ENCODE data around the gene NRIP1. TPM values are rescaled to one million over a fixed set of nuclear protein-coding genes. Genes with fewer than 3 reads are reported as not detected.

NRIP1 gene
- total and polyA plus RNA-seq, 2 donors (not counting 3 experiments of a cell fraction or from before 2014, with no cell fraction given): 2.8 to 24.0 TPM

DNA sequence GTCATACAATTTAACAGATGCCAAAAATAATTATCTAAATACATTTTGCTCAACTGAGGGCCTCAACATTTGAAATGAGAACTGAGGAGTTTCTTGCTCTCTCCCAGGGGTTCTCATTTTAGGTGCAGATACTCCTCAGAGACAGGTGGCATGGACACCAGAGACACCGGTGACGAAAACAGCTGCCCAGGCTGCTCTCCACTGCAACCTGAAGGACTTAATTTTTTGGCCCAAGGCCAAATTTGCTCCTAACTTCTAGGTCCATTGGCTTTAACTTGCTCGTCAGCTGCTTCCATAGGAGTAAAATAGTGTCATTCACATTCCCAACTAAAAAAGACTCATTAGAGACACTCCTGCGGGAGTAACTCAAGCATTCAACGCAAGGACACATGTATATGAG is 87.0 kb downstream of the NRIP1 start:
- TF ChIP-seq CTCF (IDR thresholded peaks at IDR 0.05; ENCODE audit: extremely low read depth in 1 of 2, insufficient read depth in 1 of 2, low read depth in 1 of 2, low read length in 2 of 2) (no peak), POLR2AphosphoS5 (IDR thresholded peaks at IDR 0.05; ENCODE audit: insufficient read depth, low read depth, low read length) (no peak), MYC (IDR thresholded peaks at IDR 0.05; ENCODE audit: low read depth, low read length) (no peak), EZH2 (IDR thresholded peaks at IDR 0.05; ENCODE audit: borderline replicate concordance, low read depth, low read length, severe bottlenecking) (no peak), FOS (IDR thresholded peaks at IDR 0.05; ENCODE audit: borderline replicate concordance, insufficient read depth, low read length) (no peak), POLR2A (IDR thresholded peaks at IDR 0.05; ENCODE audit: low read depth, low read length) (no peak), GATA2 (IDR thresholded peaks at IDR 0.05; ENCODE audit: insufficient read depth, insufficient read length, low read depth, low read length) (no peak), JUN (IDR thresholded peaks at IDR 0.05; ENCODE audit: borderline replicate concordance, insufficient read depth, insufficient read length, low read depth) (no peak)
- TF ChIP-seq, protein P1, sequence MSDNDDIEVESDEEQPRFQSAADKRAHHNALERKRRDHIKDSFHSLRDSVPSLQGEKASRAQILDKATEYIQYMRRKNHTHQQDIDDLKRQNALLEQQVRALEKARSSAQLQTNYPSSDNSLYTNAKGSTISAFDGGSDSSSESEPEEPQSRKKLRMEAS (IDR thresholded peaks at IDR 0.05; ENCODE audit: insufficient read depth, insufficient read length): no peak
- no peaks in the 10 kb centered on the region for H3K4me1 ChIP-seq (ENCODE audit: control insufficient read depth, extremely low read depth, insufficient read depth, low read length)
- no peak overlapping the region for H3K4me2 ChIP-seq (ENCODE audit: insufficient read depth, low read length)
- no peak for DNase-seq (ENCODE audit: low read depth, low spot score)
- H3K4me3 ChIP-seq (replicated peaks in 1 of 3; ENCODE audit: insufficient read depth in 1 of 3, low read depth in 1 of 3, low read length in 3 of 3): no peak overlapping the region
- no peak overlapping the region for H3K9ac ChIP-seq (replicated peaks; ENCODE audit: extremely low read depth, insufficient read depth, low read length)
- H3K27me3 ChIP-seq (ENCODE audit: control insufficient read depth in 2 of 2, insufficient read depth in 2 of 2, low read length in 2 of 2): no peaks in the 10 kb centered on the region
- dilution Hi-C loops (cut with MboI; ENCODE audit: extremely low pct_ligation_motif_present, low sequenced_read_pairs) (no loop called here), intact Hi-C loops (cut with micrococcal nuclease) (loop anchor here (10.0 kb wide), 1 partner anchor 103 kb away; no protein-coding TSS in a partner anchor)
- H3K27ac ChIP-seq (ENCODE audit: insufficient read depth, low read depth, low read length): no peak overlapping the region
- H4K20me1 ChIP-seq (replicated peaks; ENCODE audit: control insufficient read depth, extremely low read depth, insufficient read depth, low read length): peaks cover 3% of the 10 kb centered on the region
- no peaks in the 10 kb centered on the region for H3K36me3 ChIP-seq (ENCODE audit: control insufficient read depth in 2 of 2, extremely low read depth in 1 of 2, insufficient read depth in 2 of 2, low read length in 2 of 2)
- no peak for FAIRE-seq
- no TSS peak for BruUV-seq (replicated peaks)
- H2AFZ ChIP-seq (ENCODE audit: low read depth, low read length): no peak overlapping the region
- ChIA-PET POLR2A (no interaction called here), CTCF (no interaction called here)
- H3K9me1 ChIP-seq (replicated peaks; ENCODE audit: control insufficient read depth, extremely low read depth, insufficient read depth, low read length): peaks cover 2% of the 10 kb centered on the region
- H3K9me3 ChIP-seq (replicated peaks; ENCODE audit: control insufficient read depth, insufficient read depth, low read length): no peaks in the 10 kb centered on the region
- peaks cover 50% of the 10 kb centered on the region for H3K79me2 ChIP-seq (ENCODE audit: control insufficient read depth, insufficient read depth, low read length)

All from endothelial cell of umbilical vein (primary cell).